GM19238 (cell line): Measurements from ENCODE around the gene YBX1.
"Not testable (repeated sequence)": the region's sequence is repeated elsewhere in the genome, so short reads cannot be mapped to it uniquely, and the experiment has no call there.

Source experiments
- DNase-seq: peaks from one replicate; pipeline ENCODE4 v3.0.0; 2011; ENCODE audit warnings: low spot score; ENCODE audit not compliant: insufficient read length

YBX1 gene

DNA sequence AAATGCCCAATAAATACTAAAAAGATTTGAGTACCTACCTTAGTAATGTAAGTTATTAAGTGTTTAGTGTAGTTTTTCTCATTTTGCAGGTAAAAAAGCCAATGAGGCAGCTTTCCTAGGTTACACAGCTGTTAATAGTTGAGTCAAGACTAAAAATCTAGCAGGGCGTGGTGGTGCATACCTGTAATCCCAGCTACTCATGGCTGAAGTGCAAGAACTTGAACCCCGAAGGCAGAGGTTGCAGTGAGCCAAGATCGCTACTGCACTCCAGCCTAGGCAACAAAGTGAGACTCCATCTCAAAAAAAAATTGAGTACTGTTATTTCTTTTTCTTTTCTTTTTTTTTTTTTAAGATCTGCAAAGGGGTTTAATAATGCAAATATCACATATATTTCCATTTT, 7.7 kb downstream of the YBX1 start:
- no peak for DNase-seq

- DNase-seq, result no peak
Observed at GRCh38 chr1:42690477-42691156, 8.4 kb downstream of the YBX1 start.

GRCh38 chr1:42691157-42691498, 8.9 kb downstream of the YBX1 start:
- no peak for DNase-seq

DNA sequence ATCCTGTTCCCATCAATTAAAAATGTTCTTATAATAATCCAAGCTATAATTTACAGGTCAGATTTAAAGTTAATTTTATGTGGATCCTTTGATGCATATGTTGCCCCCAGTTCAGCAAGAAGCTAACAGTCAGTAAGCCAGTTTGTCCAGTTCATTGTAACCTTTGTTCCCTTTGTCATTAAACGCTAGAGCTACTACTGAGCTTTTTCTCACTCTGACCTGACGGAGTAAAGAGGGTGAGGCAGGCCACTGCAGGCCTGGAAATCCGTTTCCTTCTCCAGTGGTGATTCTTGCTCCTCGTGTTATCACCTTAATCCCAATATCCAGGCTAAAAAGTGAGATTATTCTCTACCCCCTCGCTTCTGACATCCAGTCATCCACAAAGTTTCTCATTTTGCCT, 10.2 kb downstream of the YBX1 start:
- DNase-seq, result no peak

DNA sequence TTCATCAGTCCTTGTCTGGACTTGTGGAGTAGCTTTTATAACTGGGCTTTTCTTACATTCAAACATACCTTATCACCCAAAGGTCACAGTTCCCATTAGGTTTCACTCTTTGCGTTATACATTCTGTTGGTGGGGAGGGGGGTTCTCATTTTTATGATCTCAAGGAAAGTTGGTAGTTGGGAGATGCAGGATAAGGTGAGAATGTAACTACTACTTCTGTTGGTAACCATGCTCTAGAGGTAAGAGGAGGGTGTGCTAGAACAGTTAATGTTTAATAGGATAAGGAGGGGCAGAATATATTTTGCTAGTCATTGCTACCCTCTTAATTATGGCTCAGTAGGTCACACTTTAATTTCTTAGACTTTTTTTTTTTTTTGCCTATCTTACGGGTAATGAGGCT, 10.7 kb downstream of the YBX1 start:
- DNase-seq, result no peak

- no peak for DNase-seq
Observed at GRCh38 chr1:42698081-42698813, 16.0 kb downstream of the YBX1 start.

GRCh38 chr1:42700006-42700405, 17.8 kb downstream of the YBX1 start:
- no peak for DNase-seq

- no peak for DNase-seq
Observed at GRCh38 chr1:42703888-42704464, 21.8 kb downstream of the YBX1 start.

GRCh38 chr1:42712808-42713207, 30.6 kb downstream of the YBX1 start:
- DNase-seq, result not testable (repeated sequence)

DNA sequence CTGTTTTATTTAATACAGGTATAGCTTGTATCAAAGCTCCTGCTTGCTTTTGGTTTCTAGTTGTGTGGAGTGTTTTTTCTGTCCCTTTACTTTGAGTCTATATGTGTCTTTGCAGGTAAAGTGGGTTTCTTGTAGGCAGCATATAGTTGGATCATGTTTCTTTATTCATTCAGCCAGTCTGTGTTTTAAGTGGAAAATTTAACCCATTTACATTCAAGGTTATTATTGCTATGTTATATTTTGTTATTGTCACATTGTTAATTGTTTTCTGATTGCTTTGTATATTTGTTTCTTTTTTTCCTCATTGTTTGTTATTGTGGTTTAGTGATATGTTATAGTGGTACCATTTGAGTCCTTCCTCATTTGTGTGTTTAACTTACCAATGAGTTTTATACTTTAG, 31.1 kb downstream of the YBX1 start:
- DNase-seq, result no peak

DNA sequence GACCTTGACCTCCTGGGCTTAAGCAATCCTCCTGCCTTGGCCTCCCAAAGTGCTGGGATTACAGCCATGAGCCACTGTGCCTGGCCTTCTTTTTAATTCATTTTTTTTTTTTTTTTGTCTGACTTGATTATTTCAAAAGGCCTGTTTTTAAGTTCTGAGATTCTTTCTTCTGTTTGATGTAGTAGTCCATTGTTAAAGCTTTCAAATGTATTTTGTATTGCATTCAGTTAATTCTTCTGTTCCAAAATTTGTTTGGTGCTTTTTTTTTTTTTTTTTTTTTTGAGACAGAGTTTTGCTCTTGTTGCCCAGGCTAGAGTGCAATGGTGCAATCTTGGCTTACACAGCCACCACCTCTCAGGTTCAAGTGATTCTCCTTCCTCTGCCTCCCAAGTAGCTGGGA, 32.2 kb downstream of the YBX1 start:
- not testable (repeated sequence) for DNase-seq

DNA sequence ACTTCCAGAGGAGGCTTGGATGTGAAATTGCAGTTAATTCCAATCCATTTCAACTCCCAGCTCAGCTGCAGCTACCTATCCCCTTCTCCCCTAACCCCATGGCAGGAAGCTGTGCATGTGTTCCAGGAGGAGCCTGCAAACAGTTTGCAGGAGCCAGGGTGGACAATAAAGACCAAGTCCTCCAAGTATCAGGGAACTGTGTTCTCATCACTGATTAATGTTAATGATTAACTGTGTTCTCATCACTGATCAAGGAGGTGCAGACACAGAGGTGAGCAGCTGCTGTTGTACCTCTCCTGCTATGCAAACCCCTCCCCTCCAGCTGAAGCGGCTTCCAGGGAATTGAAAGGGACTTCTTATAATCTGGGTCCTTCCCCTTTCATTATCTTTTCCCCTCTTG, 38.6 kb downstream of the YBX1 start:
- DNase-seq, result no peak

DNA sequence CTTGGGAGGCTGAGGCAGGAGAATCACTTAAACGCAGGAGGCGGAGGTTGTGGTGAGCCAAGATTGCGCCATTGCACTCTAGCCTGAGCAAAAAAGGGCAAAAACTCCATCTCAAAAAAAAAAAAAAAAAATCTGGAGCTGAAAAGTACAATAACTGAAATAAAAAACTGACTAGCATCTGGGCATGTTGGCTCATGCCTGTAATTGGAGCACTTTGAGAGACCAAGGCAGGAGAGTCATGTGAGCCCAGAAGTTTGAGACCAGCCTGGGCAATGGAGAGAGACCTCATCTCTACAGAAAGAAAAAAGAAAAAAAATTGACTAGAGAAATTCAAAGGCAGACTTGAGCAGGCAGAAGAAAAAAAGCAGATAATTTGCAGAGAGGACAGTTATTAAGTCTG, 39.7 kb downstream of the YBX1 start:
- DNase-seq, result no peak

GRCh38 chr1:42722403-42722802, 40.2 kb downstream of the YBX1 start:
- DNase-seq, result not testable (repeated sequence)

GRCh38 chr1:42723511-42723910, 41.3 kb downstream of the YBX1 start:
- no peak for DNase-seq

DNA sequence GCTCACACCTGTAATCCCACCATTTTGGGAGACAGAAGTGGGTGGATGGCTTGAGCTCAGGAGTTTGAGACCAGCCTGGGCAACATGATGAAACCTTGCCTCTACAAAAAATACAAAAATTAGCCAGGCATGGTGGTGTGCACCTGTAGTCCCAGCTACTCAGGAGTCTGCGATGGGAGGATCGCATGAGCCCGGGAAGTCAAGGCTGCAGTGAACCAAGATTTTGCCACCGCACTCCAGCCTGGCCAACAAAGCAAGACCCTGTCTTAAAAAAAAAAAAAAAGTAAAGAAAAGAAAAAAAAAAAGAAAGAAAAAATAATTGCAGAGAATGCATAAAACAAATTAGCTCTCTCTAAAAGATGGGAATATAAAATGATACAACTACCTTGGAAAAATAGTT, 43.6 kb downstream of the YBX1 start:
- DNase-seq, result not testable (repeated sequence)

DNA sequence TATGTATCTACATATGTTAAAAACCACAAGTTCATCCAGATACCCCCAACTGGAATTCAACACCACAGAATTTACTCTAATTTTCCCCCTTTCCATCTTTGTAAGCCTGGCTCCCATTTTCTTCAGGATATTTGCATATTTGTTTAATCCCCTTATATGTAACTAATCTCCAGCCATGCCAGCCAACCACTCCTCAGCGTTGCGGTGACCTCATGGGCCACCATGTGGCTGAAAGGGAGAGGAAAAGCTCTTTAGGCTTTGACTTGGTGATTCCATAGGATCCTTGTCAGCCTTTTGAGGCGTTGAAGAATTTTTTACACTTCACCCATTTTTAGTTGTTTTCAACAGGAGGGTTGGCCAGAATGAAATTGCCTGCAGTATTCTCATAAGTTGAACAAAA, 47.8 kb downstream of the YBX1 start:
- DNase-seq, result no peak

DNA sequence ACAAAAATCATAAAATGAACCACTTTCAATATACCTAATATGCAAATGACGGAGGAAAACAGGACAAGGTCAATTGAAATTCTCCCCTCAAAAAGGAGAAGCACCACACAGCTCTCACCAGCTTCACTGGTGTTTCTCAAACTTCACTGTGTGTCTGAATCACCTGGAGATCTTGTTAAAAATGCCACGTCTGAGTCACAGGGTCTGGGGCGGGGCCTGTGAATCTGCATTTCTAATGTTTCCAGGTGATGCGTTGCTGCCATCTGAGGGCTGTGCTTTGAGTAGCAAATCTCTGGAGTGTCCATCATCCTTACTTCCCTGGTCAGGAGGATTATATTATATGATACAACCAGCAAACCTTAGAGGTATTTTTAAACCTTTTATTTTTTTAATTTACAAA, 48.8 kb downstream of the YBX1 start:
- DNase-seq, result no peak

- DNase-seq, result no peak
Observed at GRCh38 chr1:42731585-42731984, 49.4 kb downstream of the YBX1 start.

GRCh38 chr1:42732126-42732680, 50.0 kb downstream of the YBX1 start:
- DNase-seq, result no peak

GRCh38 chr1:42733415-42734200, 51.4 kb downstream of the YBX1 start:
- DNase-seq, result no peak
